ENCODE data around the gene TCF20.

TCF20 gene

DNA sequence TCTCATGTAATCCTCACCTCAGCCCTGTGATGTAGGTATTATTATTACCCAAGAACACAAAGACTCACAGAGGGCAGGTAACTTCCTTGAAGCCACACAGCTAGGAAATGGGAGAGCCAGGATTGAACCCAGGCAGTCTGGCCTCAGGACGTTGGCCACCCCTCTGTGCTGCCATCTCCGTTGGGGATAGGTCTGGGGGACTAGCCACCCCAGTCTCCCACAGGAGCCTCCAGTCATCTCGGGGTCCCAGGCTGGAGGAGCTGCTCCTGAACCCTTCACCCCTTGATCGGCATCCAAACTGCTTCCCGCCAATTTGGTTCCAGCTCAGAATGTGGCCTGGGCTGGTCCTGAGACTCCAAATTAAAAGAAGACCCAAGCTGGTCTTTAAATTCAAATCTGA, 10.4 kb upstream of the TCF20 start:
- DNase-seq, result no peak

- DNase-seq, result no peak
These were observed 9.7 kb upstream of the TCF20 start for GRCh38 chr22:42280140-42280539.

DNA sequence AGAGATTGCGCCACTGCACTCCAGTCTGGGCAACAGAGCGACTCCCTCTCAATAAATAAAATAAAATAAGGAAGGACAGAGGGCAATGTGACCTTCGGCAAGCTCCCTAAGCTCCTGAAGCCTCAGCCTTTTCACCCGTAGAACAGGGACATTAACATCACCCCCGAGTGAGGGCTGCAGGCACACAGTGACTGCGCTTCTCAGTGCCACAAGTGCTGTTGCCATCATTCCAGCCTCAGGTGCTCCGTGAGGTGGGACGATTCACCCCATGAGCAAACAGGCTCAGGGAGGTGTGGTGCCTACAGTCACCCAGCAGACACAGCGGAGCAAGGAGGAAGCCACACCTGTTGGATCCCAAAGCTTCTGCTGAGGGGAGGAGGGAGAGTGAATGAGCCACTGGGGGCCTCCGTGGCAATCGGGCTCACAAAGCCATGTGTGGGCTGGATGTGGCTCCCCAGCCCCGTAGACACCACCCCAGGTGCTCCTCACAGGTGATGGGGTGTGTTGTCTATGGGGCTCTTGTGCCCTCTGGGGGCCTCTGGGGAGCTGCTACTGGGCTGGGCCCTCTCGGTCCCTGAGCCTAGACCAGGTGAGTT, 9.1 kb upstream of the TCF20 start:
- no peak for DNase-seq

- DNase-seq, result no peak
These were observed 7.7 kb upstream of the TCF20 start for GRCh38 chr22:42277988-42278776.

DNA sequence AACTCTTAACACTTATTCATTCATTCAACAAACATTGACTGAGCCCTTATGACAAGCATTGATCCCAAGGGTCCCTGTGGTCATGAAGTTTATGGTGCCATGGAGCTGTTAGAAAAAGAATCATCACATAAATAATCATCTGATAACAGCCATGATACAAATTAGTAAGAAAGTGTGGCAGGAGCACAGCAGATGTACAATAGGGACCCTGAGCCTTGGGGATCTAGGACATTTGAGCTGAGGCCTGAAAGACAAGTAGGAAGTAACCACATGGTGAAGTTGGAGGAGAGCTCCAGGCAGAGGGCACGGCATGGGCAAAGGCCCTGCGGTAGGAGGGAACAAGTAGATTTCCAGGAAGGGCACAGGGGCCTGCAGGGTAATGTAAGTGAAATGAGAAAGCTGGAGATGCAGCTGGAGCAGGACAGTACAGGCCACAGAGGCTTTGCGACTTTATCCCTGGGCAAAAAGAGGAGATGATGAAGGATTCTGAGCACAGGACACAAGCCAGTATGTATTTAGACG, 6.8 kb upstream of the TCF20 start:
- no peak for DNase-seq

GRCh38 chr22:42275970-42276369, 5.5 kb upstream of the TCF20 start:
- DNase-seq, result no peak

GRCh38 chr22:42275176-42275575, 4.7 kb upstream of the TCF20 start:
- DNase-seq, result no peak

- DNase-seq, result no peak
These were observed 3.5 kb upstream of the TCF20 start for GRCh38 chr22:42273855-42274451.

- no peak for DNase-seq
These were observed 2.1 kb upstream of the TCF20 start for GRCh38 chr22:42272431-42272999.

DNA sequence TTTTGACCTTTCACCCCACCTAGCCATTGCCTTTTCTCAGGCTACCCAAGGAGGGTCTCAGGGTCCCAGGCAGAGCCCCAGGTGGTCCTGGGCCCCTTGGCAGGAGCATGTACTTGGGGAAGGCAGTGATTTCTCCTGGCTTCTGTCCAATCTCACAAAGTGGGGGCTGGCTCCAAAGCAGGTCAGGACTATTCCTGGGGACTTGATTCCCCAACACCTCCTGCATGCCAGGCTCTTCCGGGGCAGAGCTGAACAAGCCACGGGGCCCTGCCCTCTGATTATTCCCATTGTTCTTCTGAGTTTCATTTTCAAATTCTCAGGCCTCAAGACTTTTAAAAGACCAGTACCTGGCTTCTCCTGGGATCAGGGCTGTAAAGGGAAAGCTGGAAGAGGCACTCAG, 1.5 kb upstream of the TCF20 start:
- DNase-seq, result no peak

GRCh38 chr22:42271191-42271813, 849 bp upstream of the TCF20 start:
- DNase-seq, result no peak

DNA sequence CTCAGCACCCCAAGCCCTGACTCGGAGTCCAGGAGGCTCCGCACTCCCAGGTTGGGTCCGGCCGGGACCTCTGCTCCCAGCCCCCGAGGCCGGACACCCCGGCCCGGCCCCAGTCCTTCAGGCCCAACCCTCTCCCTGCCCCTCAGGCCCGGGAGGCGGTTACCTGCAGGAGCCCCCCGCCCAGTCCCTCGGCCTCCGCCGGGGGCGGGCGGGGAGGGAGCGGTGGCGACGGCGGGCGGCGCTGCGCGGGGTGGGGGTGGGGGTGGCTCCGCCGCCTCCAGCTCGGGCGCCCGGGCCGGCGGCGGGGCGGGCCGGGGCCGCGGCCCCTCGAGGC, 310 bp downstream of the TCF20 start:
- DNase-seq, result no peak

DNA sequence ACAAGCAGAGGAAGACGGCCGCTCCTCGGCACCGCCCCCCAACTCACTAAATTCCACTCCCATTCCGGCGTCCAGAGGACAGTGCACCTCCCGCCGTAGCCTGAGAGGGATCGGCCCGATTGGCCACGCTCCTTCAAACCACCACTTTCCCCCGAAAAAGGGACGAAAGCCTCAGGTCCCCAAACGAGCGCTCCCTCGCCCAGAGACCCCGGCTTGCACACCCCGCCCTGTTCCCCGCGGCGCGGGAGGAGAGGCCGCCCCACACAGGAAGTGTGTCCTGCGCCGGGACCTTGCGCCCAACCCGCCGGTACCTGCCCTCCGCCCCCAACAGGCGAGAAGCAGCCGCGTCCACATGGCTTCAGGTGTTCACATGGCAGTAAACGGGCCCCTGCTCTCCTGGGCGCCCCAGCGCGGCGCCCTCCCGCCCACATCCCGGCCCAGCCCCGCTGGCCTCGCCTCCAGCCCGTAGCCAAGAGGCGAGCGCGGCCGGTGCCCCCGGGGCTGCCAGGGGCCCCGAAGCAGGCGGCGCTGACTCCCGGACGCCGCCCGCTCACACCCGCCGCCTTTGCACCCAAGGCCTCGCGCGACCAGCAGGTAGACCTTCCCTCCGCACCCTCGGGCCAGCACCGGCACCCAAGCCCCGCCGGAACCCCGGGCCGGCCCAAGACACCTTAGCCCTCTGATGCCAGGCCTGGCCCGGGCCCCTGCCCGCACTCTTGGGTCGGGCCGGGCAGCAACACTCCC, 849 bp downstream of the TCF20 start:
- peak; percentile 21 for DNase-seq

DNA sequence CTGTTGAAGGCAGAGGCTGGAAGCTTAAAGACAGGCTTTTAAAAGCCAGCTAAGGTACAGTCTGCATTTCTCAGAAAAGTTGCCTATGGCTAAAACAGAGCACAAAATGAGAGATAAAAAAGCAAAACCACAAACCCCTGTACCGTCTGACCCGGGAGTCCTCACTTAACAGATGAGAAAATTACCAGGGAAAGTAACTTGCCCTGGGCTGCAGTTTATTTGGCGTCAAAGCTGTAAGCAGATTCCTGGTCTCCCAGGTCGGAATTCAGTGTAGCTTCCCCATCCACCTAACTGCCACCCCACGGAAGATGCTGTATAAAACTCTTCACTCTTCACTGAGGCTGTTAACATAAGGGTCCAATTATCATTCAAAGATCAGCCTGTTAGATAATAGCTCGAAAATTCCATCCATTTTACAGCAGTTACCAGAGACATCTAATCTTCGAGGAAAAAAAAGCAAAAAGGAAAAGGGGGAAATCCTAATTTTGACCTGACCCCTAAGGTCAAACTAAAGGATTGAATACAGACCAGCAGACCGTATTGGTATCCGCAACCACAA, 1.5 kb downstream of the TCF20 start:
- DNase-seq, result no peak

DNA sequence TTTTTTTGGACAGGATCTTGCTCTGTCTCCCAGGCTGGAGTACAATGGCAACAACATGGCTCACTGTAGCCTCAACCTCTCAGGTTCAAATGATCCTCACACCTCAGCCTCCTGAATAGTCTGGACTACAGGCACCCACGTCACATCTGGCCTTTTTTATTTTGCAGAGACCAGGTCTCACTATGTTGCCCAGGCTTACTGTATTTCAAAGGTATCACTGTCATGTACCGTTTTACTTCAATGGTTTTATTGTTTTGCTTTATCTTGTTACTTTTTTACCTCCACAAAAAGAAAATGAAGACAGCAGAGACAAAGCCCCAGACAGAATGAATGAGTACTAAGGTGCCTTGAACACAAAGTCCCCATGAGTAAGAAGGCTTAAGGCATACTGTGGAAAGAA, 5.1 kb downstream of the TCF20 start:
- no peak for DNase-seq

- DNase-seq, result no peak
These were observed 6.5 kb downstream of the TCF20 start for GRCh38 chr22:42263944-42264343.

DNA sequence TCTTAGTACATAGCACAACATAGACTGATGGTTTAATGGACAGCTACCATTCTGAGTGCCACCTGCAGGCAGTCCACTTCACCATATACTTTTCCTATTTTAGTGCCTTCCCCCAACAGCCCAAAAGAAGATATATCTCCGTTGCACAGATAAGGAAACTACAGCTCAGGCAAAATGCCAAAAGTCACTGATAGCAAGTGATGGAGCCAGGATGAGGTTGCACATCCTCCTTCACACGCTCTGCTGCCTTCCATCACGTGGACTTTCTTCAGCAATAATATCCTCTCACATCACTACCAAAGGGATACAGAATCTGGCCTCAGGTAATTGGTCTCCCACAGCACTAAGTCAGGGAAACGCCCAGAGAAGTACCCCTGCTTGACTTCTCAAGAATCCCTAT, 7.5 kb downstream of the TCF20 start:
- no peak for DNase-seq

GRCh38 chr22:42261296-42261695, 9.2 kb downstream of the TCF20 start:
- DNase-seq, result peak; percentile 30

- DNase-seq, result no peak
These were observed 12.3 kb downstream of the TCF20 start for GRCh38 chr22:42258126-42258525.

- no peak for DNase-seq
These were observed 13.1 kb downstream of the TCF20 start for GRCh38 chr22:42257386-42257785.

- no peak for DNase-seq
These were observed 13.5 kb downstream of the TCF20 start for GRCh38 chr22:42256930-42257329.

DNA sequence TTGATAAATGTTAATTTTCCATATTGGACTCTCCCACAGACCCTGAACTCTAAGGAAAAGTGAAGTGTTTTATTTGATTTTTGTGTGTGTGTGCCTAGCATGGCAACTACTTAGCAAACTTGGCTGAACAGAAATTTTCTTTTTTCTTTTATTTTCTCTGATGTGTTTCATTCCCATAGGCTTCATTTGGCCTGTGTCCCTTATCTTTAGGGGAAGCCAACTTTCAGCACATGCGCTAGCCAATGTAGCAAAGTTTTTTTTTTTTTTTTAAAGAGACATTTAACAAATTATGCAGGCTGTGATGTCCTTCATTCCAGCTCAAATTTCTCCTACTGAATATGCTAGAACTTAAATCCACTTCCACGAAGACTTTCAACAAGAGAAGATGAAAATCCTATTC, 14.2 kb downstream of the TCF20 start:
- DNase-seq, result no peak

All from HCEC 1CT (cell line).